GM18517 (cell line): ENCODE measurements around the gene DUOXA2.
"Not testable (repeated sequence)": the region's sequence is repeated elsewhere in the genome, so short reads cannot be mapped to it uniquely, and the experiment has no call there.

Experiments
- ATAC-seq: cut with Tn5 transposase; IDR thresholded peaks from one replicate; pipeline ENCODE4 v1.9.1; 2021; ENCODE audit warnings: mild to moderate bottlenecking, moderate library complexity; ENCODE audit not compliant: unreplicated experiment

DUOXA2 gene

GRCh38 chr15:45134682-45135604, 20.8 kb downstream of the DUOXA2 start:
- no peak for ATAC-seq

- not testable (repeated sequence) for ATAC-seq
Measured at GRCh38 chr15:45135705-45136377, 21.7 kb downstream of the DUOXA2 start.

- ATAC-seq: no peak
Measured at GRCh38 chr15:45136378-45136764, 22.2 kb downstream of the DUOXA2 start.

- no peak for ATAC-seq
Measured at GRCh38 chr15:45137703-45138102, 23.6 kb downstream of the DUOXA2 start.

DNA sequence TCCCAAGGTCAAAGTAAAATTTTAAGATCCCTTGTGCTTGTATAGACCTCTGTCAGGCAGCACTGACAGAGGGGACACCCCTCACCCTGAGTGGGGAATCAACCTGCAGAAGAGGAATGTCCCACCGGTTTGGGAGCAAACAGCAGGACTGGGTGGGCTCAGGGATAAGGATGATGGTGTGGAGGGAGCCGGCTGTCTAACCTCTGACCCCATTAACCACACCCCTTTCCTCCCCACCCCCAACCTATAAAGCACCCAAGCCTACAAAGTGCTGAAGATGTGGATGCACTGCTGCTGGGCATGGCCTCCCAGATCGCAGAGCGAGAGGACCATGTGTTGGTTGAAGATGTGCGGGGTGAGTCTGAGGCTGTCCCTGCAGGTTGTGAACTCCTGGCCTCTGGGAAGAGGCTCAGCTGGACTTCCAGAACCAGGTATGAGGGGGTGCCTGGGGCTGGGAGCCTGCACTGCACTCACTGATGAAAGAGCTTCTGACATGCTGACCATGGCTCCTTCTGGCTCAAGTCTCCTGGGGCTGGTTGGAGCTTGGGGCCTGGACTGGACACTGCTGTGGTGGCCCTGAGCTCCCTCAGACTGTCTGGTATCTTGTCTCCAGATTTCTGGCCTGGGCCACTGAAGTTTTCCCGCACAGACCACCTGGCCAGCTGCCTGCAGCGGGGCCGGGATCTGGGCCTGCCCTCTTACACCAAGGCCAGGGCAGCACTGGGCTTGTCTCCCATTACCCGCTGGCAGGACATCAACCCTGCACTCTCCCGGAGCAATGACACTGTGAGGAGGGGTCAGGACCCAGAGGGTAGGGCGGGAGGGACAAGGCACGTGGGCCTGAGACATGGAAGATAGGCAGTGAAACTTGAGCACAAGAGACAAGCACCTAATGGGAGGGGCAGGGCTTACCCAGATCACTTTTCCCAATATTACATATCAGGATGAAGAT, 25.0 kb downstream of the DUOXA2 start:
- no peak for ATAC-seq

- ATAC-seq: no peak
Measured at GRCh38 chr15:45139770-45140169, 25.6 kb downstream of the DUOXA2 start.

- no peak for ATAC-seq
Measured at GRCh38 chr15:45140557-45141250, 26.6 kb downstream of the DUOXA2 start.

GRCh38 chr15:45141386-45141785, 27.3 kb downstream of the DUOXA2 start:
- no peak for ATAC-seq

DNA sequence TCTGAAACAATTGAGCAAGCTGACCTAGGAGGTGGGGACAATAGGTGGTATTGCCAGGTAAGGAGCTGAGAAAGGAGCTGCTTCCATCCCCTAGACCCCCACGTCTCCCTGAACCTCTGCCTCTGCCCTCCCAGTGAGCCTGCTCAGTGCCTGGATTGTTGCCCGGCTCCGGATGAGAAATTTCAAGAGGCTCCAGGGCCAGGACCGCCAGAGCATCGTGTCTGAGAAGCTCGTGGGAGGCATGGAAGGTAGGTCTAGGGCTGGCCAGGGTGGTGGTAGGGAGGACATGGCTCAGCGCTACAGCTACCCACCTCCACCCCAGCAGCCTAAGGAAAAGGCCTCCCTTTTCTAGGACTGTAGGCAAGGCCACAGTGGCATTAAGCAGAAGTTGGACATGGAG, 28.9 kb downstream of the DUOXA2 start:
- no peak for ATAC-seq

- no peak for ATAC-seq
Measured at GRCh38 chr15:45143946-45144345, 29.8 kb downstream of the DUOXA2 start.

DNA sequence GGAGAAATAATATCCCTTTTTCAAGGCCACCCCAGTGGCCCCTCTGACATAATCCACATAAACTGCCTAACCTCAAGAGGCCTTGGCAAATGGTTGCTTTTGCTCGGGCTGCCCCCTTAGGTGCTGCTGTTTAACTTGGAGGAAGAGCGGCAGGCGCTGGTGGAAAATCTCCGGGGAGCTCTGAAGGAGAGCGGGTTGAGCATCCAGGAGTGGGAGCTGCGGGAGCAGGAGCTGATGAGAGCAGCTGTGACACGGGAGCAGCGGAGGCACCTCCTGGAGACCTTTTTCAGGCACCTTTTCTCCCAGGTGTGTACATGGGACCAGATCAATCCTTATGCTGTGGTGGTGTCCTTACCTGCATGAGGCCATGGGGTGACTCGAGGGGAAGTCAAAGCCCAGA, 30.6 kb downstream of the DUOXA2 start:
- no peak for ATAC-seq

- no peak for ATAC-seq
Measured at GRCh38 chr15:45146405-45146804, 32.3 kb downstream of the DUOXA2 start.

DNA sequence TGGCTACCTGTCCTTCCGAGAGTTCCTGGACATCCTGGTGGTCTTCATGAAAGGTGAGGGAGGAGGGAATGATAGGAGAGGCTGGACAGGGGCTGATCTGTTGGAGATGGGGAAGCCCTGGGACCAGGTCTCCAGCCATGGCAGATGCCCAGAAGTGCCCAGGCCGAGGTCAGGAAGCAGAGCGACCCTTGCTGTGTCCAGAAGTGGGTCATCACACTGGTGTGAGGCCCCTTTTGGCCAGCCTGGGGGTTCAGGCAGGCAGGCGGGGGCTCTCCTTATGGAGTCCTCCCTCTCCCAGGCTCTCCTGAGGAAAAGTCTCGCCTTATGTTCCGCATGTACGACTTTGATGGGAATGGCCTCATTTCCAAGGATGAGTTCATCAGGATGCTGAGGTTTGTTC, 33.5 kb downstream of the DUOXA2 start:
- ATAC-seq: no peak

DNA sequence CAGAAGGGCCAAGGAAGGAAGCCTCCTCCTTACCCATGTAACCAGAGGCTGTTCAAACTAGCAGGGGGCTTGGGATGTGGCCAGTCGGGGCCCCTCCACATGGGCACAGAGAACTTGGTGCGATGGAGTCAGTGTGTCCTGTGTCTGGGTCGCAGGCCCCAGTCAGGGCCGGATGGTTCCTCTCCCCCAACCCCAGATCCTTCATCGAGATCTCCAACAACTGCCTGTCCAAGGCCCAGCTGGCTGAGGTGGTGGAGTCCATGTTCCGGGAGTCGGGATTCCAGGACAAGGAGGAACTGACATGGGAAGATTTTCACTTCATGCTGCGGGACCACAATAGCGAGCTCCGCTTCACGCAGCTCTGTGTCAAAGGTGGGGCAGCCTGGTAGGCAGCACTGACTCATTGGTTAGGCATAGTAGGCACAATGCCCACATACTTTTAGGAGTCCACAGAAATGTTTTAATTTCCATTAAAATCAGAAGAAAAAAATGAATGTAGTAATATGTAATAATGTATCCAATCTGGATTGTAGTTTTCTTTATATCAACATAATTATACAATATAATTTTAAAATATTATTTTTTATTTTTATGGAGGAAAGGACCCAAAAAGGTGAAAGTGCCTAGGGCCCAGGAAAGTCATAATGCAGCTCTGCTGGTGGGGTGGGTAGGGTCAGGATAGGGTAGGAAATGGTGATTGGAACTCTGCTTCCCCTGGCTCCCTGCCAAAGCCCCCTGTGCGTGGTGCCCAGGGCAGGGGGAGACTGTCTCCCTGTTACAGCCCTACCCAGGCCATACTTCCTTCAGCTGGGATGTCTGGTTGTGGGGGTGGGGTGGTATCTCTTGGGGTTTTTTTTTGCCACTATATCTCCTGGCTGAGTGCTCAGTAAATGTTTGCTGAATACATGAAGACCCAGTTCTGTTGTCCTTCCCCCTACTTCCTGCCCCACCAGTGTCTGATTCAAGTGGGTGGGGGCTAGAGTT, 34.2 kb downstream of the DUOXA2 start:
- ATAC-seq: no peak

DNA sequence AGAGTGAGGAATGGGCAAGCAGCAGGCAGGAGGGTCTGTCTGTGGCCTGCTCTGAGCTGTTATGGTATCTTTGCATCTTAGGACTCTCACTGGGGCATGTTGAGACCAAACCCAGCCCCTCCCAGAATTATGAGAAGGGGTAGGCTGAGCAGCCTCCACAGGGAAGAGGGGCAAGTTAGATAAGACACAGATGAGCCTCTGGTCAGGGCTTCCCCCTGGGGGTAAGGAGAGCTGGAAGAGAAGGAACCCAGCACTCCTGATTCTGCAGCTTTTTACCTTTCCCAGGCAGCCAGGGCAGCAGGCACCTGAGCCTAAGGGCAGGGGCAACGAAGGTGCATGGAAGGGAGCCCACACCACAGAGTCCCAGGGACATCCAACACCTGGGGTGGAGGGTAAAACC, 34.9 kb downstream of the DUOXA2 start:
- ATAC-seq: no peak

DNA sequence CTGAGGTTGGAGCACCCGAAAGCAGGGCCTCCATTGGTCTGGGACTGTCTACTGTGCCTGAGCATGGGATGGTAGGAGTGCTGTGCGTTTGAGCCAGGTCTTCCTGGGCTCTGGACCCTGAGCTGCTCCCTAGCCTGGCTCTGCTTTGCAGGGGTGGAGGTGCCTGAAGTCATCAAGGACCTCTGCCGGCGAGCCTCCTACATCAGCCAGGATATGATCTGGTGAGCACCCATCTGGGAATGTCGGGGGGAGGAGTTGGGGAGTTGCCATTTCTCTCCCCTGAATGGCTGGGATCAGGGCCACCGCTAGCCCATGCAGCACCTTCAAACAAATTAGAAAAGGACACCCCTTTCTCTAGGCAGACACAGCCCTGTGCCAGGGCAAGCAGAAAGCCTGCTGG, 36.4 kb downstream of the DUOXA2 start:
- no peak for ATAC-seq

GRCh38 chr15:45150997-45151396, 36.9 kb downstream of the DUOXA2 start:
- no peak for ATAC-seq

DNA sequence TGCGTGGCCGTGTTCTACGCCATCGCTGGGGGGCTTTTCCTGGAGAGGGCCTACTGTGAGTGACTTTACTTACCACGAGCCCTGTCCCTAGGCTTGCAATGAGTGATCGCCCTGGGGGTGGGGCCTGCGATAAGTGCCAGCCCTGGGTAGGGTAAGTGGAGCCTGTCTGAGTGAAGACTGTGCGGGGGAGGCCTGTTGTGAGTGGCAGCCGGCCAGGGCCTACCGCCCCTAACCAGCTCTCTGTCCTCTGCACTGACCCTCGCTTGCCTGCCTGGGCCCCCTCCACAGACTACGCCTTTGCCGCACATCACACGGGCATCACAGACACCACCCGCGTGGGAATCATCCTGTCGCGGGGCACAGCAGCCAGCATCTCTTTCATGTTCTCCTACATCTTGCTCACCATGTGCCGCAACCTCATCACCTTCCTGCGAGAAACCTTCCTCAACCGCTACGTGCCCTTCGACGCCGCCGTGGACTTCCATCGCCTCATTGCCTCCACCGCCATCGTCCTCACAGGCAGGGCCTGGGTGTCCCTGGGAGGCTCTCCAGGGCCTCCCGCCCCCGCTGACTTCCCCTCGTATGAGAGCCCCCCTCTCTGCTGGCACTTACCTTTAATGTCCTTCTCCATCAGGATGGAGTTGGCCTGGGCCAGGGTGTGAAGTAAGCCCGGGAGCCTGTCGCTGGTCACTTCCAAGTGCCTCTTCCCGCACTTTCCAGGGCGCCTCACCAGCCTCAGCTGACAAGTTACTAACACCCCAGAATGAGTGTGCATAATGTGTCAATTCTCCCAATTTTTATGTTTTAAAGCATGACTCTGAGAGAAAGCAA, 38.1 kb downstream of the DUOXA2 start:
- no peak for ATAC-seq
